Esophagus squamous epithelium (tissue), 4 donors: ENCODE measurements around the gene SNX2.

Experiments
- POLR2A ChIP-seq, 4 donors: fragments of 450-650 bp; IDR thresholded peaks; one replicate each; pipeline ENCODE4 v1.6.1; 2017; ENCODE audit warnings: antibody characterized with exemption in 4 of 4, mild to moderate bottlenecking in 4 of 4, moderate library complexity in 3 of 4
- TF ChIP-seq, protein P1 (sequence below), 6 experiments: fragments of 450-650 bp in 4 of 6; fragments of 200-600 bp in 2 of 6; sonication (generic) in 2 of 6; IDR thresholded peaks; one replicate each; pipeline ENCODE4 v1.5.1; 2016 to 2019; ENCODE audit warnings: antibody characterized with exemption in 6 of 6, mild to moderate bottlenecking in 4 of 6, moderate library complexity in 4 of 6

DNA sequence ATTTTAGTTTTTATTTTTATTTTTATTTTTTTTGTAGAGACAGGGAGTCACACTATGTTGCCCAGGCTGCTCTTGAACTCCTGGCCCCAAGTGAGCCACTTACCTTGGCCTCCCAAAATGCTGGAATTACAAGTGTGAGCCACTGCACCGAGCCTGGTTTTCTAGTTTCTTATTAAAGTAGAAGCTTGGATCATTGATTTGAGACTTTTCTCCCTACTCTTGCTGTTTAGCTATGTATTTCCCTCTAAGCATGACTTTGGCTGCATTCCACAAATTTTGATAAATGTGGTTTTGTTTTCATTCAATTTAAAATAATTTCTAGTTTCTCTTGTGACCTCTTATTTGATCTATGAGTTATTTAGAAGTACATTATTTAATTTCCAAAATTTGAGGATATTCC lies 10.4 kb downstream of the SNX2 start:
- TF ChIP-seq, protein P1, sequence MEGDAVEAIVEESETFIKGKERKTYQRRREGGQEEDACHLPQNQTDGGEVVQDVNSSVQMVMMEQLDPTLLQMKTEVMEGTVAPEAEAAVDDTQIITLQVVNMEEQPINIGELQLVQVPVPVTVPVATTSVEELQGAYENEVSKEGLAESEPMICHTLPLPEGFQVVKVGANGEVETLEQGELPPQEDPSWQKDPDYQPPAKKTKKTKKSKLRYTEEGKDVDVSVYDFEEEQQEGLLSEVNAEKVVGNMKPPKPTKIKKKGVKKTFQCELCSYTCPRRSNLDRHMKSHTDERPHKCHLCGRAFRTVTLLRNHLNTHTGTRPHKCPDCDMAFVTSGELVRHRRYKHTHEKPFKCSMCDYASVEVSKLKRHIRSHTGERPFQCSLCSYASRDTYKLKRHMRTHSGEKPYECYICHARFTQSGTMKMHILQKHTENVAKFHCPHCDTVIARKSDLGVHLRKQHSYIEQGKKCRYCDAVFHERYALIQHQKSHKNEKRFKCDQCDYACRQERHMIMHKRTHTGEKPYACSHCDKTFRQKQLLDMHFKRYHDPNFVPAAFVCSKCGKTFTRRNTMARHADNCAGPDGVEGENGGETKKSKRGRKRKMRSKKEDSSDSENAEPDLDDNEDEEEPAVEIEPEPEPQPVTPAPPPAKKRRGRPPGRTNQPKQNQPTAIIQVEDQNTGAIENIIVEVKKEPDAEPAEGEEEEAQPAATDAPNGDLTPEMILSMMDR (IDR thresholded peaks at IDR 0.05) = no peak
- TF ChIP-seq POLR2A (IDR thresholded peaks at IDR 0.05) = no peak
